Endothelial cell of umbilical vein (primary cell): ENCODE measurements around the gene DTX4. TPM values are rescaled to one million over a fixed set of nuclear protein-coding genes. Genes with fewer than 3 reads are reported as not detected.

Experiments used
- BruUV-seq: library from RNA; stranded (reverse); fragments of 400-500 nt; replicated peaks from 2 replicates; lab custom pipeline; 2021; lab: Mats Ljungman, UMichigan
- CTCF ChIA-PET: fragments of 300-600, 350-600 bp; sonication (Branson Sonifier 250); formaldehyde crosslinking; loops from one replicate; lab custom pipeline; 2021; ENCODE audit warnings: antibody characterized with exemption, inconsistent platforms; lab: Charles Lee
- POLR2A ChIA-PET: fragments of 300-600, 350-600 bp; sonication (Branson Sonifier 250); formaldehyde crosslinking; loops from one replicate; lab custom pipeline; 2021; ENCODE audit warnings: antibody characterized with exemption, inconsistent platforms; lab: Charles Lee
- DNase-seq: peaks from one replicate; pipeline ENCODE4 v3.0.0-alpha.2; 2011; ENCODE audit warnings: low read depth, low spot score
- FAIRE-seq: peaks from 2 replicates; lab custom pipeline; 2011; peaks lifted over from hg19 to GRCh38; lab: Jason Lieb, UNC
- H2AFZ ChIP-seq: 2 replicates; pipeline ENCODE4 v1.6.0; 2012; ENCODE audit warnings: low read depth, low read length, control low read depth, inconsistent platforms
- H3K27ac ChIP-seq: 2 replicates; pipeline ENCODE4 v1.5.1; 2011; ENCODE audit warnings: low read depth, mild to moderate bottlenecking, control low read depth, low read length, moderate library complexity; ENCODE audit not compliant: insufficient read depth
- H3K27me3 ChIP-seq, 2 experiments: 2 replicates each; pipeline versions ENCODE4 v1.6.0 to v1.6.1; 2011; ENCODE audit warnings: low read length in 2 of 2, mixed read lengths in 1 of 2; ENCODE audit not compliant: control insufficient read depth in 2 of 2, insufficient read depth in 2 of 2
- H3K36me3 ChIP-seq, 2 experiments: 2 replicates in 1 of 2; 3 replicates in 1 of 2; pipeline ENCODE4 v1.5.1; 2011; ENCODE audit warnings: low read length in 2 of 2, mild to moderate bottlenecking in 1 of 2, moderate library complexity in 1 of 2; ENCODE audit not compliant: control insufficient read depth in 2 of 2, insufficient read depth in 2 of 2; ENCODE audit errors: extremely low read depth in 1 of 2
- H3K4me1 ChIP-seq: 3 replicates; pipeline ENCODE4 v1.5.1; 2011; ENCODE audit warnings: mild to moderate bottlenecking, low read length; ENCODE audit not compliant: control insufficient read depth, insufficient read depth; ENCODE audit errors: extremely low read depth
- H3K4me2 ChIP-seq: 2 replicates; pipeline ENCODE4 v1.6.1; 2011; ENCODE audit warnings: low read length, control low read depth, mixed read lengths; ENCODE audit not compliant: insufficient read depth
- H3K4me3 ChIP-seq, 3 experiments: fragments of 200-600 bp in 1 of 3; sonication (generic), shearing (Covaris generic) in 1 of 3; replicated peaks in 1 of 3; 2 replicates each; pipeline ENCODE4 v1.5.1; 2011 to 2016; ENCODE audit warnings: control low read depth in 3 of 3, low read length in 3 of 3, mild to moderate bottlenecking in 2 of 3, inconsistent platforms in 1 of 3, low read depth in 1 of 3, moderate library complexity in 1 of 3; ENCODE audit not compliant: insufficient read depth in 1 of 3
- H3K79me2 ChIP-seq: 2 replicates; pipeline ENCODE4 v1.6.0; 2012; ENCODE audit warnings: low read length, inconsistent platforms; ENCODE audit not compliant: control insufficient read depth, insufficient read depth
- H3K9ac ChIP-seq: replicated peaks from 2 replicates; pipeline ENCODE3; 2011; ENCODE audit warnings: low read length, control low read depth; ENCODE audit not compliant: insufficient read depth; ENCODE audit errors: extremely low read depth
- H3K9me1 ChIP-seq: replicated peaks from 3 replicates; pipeline ENCODE4 v1.6.0; 2011; ENCODE audit warnings: mild to moderate bottlenecking, low read length; ENCODE audit not compliant: control insufficient read depth, insufficient read depth; ENCODE audit errors: extremely low read depth
- H3K9me3 ChIP-seq: replicated peaks from 2 replicates; pipeline ENCODE4 v1.5.1; 2012; ENCODE audit warnings: low read length, inconsistent platforms; ENCODE audit not compliant: control insufficient read depth, insufficient read depth
- H4K20me1 ChIP-seq: replicated peaks from 2 replicates; pipeline ENCODE3; 2011; ENCODE audit warnings: mild to moderate bottlenecking, low read length; ENCODE audit not compliant: control insufficient read depth, insufficient read depth; ENCODE audit errors: extremely low read depth
- CTCF ChIP-seq, 2 donors: IDR thresholded peaks; 1 replicate in 1 of 2; 2 replicates in 1 of 2; pipeline ENCODE4 v1.5.1; 2011; ENCODE audit warnings: low read length in 2 of 2, mild to moderate bottlenecking in 2 of 2, moderate library complexity in 2 of 2, control low read depth in 1 of 2, inconsistent platforms in 1 of 2, low read depth in 1 of 2; ENCODE audit not compliant: insufficient read depth in 1 of 2; ENCODE audit errors: extremely low read depth in 1 of 2
- EZH2 ChIP-seq: IDR thresholded peaks from 2 replicates; pipeline ENCODE4 v1.6.1; 2012; ENCODE audit warnings: borderline replicate concordance, low read depth, mild to moderate bottlenecking, moderate library complexity, low read length, inconsistent platforms; ENCODE audit not compliant: severe bottlenecking
- FOS ChIP-seq: IDR thresholded peaks from 2 replicates; pipeline ENCODE4 v1.6.1; 2011; ENCODE audit warnings: mild to moderate bottlenecking, low read length, moderate library complexity, borderline replicate concordance; ENCODE audit not compliant: insufficient read depth
- GATA2 ChIP-seq: IDR thresholded peaks from 2 replicates; pipeline ENCODE4 v1.7.0; 2011; ENCODE audit warnings: low read depth, mild to moderate bottlenecking, moderate library complexity, mixed read lengths, low read length; ENCODE audit not compliant: insufficient read length, insufficient read depth
- JUN ChIP-seq: IDR thresholded peaks from 2 replicates; pipeline ENCODE4 v1.6.1; 2011; ENCODE audit warnings: borderline replicate concordance, low read depth; ENCODE audit not compliant: insufficient read length, insufficient read depth
- MYC ChIP-seq: IDR thresholded peaks from one replicate; pipeline ENCODE4 v1.6.1; 2011; ENCODE audit warnings: mild to moderate bottlenecking, low read depth, low read length
- POLR2A ChIP-seq: IDR thresholded peaks from 2 replicates; pipeline ENCODE4 v1.6.1; 2012; ENCODE audit warnings: low read depth, mild to moderate bottlenecking, control low read depth, low read length
- POLR2AphosphoS5 ChIP-seq: IDR thresholded peaks from 2 replicates; pipeline ENCODE4 v1.6.1; 2012; ENCODE audit warnings: low read depth, mild to moderate bottlenecking, control low read depth, low read length, moderate library complexity; ENCODE audit not compliant: insufficient read depth
- dilution Hi-C: fragments of 300-500 bp; cut with MboI; formaldehyde crosslinking; loops from one replicate; pipeline ENCODE4 v1.15.0; 2019; ENCODE audit warnings: low sequenced_read_pairs; ENCODE audit not compliant: extremely low pct_ligation_motif_present
- intact Hi-C: fragments of 100-400 bp; cut with micrococcal nuclease; formaldehyde crosslinking; loops from one replicate; pipeline ENCODE4 v1.10.0; 2022
- polyA plus RNA-seq, 4 experiments: library from polyadenylated mRNA; depleted of rRNA in 3 of 4; stranded (reverse) in 3 of 4; unstranded in 1 of 4; fragments of >200 nt; gene quantifications; 2 replicates each; pipeline versions ENCODE4 v1.2.1 to v1.2.3, GENCODE V29; 2011 to 2012; ENCODE audit warnings: missing spikeins in 1 of 4
- total RNA-seq: library from RNA; stranded (reverse); gene quantifications from 2 replicates; pipeline ENCODE4 v1.2.3, GENCODE V29; 2021
- TF ChIP-seq, protein P1 (sequence below): IDR thresholded peaks from 2 replicates; pipeline ENCODE4 v1.6.1; 2011; ENCODE audit not compliant: insufficient read depth, insufficient read length

Gene DTX4
- total and polyA plus RNA-seq, 2 donors (not counting 3 experiments of a cell fraction or from before 2014, with no cell fraction given), result 0.08 to 0.91 TPM

DNA sequence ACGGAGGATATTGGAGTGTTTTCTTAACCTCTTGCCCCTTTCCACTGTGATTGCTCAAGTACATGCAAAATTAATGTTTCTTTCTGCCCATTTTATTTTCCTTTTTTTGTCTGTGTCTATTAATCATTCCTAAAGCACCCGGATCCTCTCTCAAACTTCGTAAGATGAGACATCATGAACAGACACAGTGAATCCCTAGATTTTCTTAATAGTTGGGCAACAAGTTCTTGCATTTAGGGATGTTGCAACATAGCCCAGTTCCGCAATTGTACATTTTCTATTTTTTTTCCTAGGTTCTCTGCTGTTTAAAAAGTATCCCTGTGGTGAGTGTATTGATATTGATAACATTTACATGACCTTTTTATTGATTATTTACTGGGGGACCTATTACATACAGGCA, 26.4 kb upstream of the DTX4 start:
- Histone ChIP-seq H3K27me3 (no peaks in the 10 kb centered on the region), H3K36me3 (peaks cover 0 to 2% of the 10 kb centered on the region in 2 experiments), H3K79me2 (peaks cover 22% of the 10 kb centered on the region), H3K9ac (peak overlapping the region; percentile 33), H3K4me3 (peak overlapping the region in 2 of 3 experiments; percentile 81 to 90), H3K27ac (peak overlapping the region; percentile 38), H3K9me1 (no peaks in the 10 kb centered on the region), H4K20me1 (no peaks in the 10 kb centered on the region), H3K4me2 (peak overlapping the region; percentile 90), H3K4me1 (peaks cover 32% of the 10 kb centered on the region), H2AFZ (no peak overlapping the region), H3K9me3 (no peaks in the 10 kb centered on the region)
- no peak for TF ChIP-seq POLR2AphosphoS5
- no peak for TF ChIP-seq POLR2A
- no peak for TF ChIP-seq GATA2
- CTCF ChIA-PET, result interaction anchor here (1.4 to 6.0 kb wide), 4 partner anchors 10 to 87 kb away, joined by 5 to 91 read pairs (median 25); partner anchors contain the start of gene FAM111B
- dilution Hi-C loops, result no loop called here
- no peak for DNase-seq
- no peak for FAIRE-seq
- POLR2A ChIA-PET, result no interaction called here
- BruUV-seq, result no TSS peak
- intact Hi-C loops, result no loop called here

- TF ChIP-seq POLR2AphosphoS5 (no peak), EZH2 (no peak), MYC (no peak), FOS (no peak), JUN (no peak), GATA2 (no peak), POLR2A (no peak), CTCF (IDR thresholded peaks at IDR 0.05; ENCODE audit: extremely low read depth in 1 of 2, insufficient read depth in 1 of 2, low read depth in 1 of 2, low read length in 2 of 2) (no peak)
- TF ChIP-seq, protein P1, sequence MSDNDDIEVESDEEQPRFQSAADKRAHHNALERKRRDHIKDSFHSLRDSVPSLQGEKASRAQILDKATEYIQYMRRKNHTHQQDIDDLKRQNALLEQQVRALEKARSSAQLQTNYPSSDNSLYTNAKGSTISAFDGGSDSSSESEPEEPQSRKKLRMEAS, result no peak
- no TSS peak for BruUV-seq
- H3K4me3 ChIP-seq, result no peak overlapping the region
- no peak overlapping the region for H3K4me2 ChIP-seq
- ChIA-PET CTCF (interaction anchor here (1.4 to 1.9 kb wide), 5 partner anchors 9 to 45 kb away, joined by 3 to 11 read pairs (median 5); partner anchors contain the start of genes DTX4 and FAM111A), POLR2A (no interaction called here)
- peaks cover 4% of the 10 kb centered on the region for H3K79me2 ChIP-seq
- H3K36me3 ChIP-seq, result peaks cover 0 to 2% of the 10 kb centered on the region in 2 experiments
- H3K9me3 ChIP-seq, result no peaks in the 10 kb centered on the region
- no peaks in the 10 kb centered on the region for H4K20me1 ChIP-seq
- H2AFZ ChIP-seq, result no peak overlapping the region
- FAIRE-seq, result no peak
- no peak overlapping the region for H3K9ac ChIP-seq
- intact Hi-C loops (no loop called here), dilution Hi-C loops (no loop called here)
- no peaks in the 10 kb centered on the region for H3K27me3 ChIP-seq
- no peaks in the 10 kb centered on the region for H3K9me1 ChIP-seq
- DNase-seq, result no peak
- H3K4me1 ChIP-seq, result no peaks in the 10 kb centered on the region
- H3K27ac ChIP-seq, result no peak overlapping the region
Observed at GRCh38 chr11:59151761-59152160, 20.2 kb upstream of the DTX4 start.
